Measurements from ENCODE around the gene SMPD2. TPM values are rescaled to one million over a fixed set of nuclear protein-coding genes. Genes with fewer than 3 reads are reported as not detected.

SMPD2 gene
- total and polyA plus RNA-seq, 9 of the 15 experiments (the other 6 are each of a cell fraction or from before 2014, with no cell fraction given), result 0.13 to 21.8 (median 18.3) TPM

DNA sequence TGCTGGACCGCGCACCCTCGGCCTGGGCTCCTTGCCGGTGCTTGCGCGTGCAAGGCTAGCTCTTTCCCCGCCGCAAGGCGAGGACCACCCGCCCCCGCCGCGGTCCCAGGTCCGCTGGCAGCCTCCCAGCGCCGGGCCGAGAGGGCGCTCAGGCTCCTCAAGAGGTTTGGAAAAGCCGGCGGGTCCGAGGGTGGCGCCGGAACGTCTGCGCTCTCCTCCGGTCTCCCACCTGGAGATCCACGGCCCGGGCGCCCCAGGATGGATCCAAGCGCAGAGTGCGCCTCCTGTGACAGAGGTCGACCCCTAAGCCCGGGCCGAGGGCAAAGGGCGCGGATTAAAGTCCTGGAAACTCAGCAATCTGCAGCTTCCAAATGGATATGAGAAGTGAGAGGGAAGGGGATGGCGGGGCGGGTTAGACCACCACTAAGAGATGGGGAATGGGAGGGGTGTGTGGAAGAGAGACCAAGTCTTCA, 15.6 kb downstream of the SMPD2 start (continued):
- peak in 1 of 2 experiments; percentile 33; a peak in 1 of 4 replicates for TF ChIP-seq RAD21 (CRISPR knock-in tag; conservative IDR thresholded peaks at IDR 0.05 in 1 of 2, IDR thresholded peaks at IDR 0.05 in 1 of 2)
- peak; percentile 18; the same call in 1 of the 2 replicates for TF ChIP-seq LCOR (CRISPR knock-in tag; IDR thresholded peaks at IDR 0.05)
- TF ChIP-seq, protein P1, sequence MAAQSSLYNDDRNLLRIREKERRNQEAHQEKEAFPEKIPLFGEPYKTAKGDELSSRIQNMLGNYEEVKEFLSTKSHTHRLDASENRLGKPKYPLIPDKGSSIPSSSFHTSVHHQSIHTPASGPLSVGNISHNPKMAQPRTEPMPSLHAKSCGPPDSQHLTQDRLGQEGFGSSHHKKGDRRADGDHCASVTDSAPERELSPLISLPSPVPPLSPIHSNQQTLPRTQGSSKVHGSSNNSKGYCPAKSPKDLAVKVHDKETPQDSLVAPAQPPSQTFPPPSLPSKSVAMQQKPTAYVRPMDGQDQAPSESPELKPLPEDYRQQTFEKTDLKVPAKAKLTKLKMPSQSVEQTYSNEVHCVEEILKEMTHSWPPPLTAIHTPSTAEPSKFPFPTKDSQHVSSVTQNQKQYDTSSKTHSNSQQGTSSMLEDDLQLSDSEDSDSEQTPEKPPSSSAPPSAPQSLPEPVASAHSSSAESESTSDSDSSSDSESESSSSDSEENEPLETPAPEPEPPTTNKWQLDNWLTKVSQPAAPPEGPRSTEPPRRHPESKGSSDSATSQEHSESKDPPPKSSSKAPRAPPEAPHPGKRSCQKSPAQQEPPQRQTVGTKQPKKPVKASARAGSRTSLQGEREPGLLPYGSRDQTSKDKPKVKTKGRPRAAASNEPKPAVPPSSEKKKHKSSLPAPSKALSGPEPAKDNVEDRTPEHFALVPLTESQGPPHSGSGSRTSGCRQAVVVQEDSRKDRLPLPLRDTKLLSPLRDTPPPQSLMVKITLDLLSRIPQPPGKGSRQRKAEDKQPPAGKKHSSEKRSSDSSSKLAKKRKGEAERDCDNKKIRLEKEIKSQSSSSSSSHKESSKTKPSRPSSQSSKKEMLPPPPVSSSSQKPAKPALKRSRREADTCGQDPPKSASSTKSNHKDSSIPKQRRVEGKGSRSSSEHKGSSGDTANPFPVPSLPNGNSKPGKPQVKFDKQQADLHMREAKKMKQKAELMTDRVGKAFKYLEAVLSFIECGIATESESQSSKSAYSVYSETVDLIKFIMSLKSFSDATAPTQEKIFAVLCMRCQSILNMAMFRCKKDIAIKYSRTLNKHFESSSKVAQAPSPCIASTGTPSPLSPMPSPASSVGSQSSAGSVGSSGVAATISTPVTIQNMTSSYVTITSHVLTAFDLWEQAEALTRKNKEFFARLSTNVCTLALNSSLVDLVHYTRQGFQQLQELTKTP (IDR thresholded peaks at IDR 0.05; ENCODE audit: low read depth in 1 of 2, partially characterized antibody in 2 of 2), result no peak
- TF ChIP-seq GATAD2A (IDR thresholded peaks at IDR 0.05), result peak; percentile 58; the same call in 1 of the 2 replicates
- TF ChIP-seq TARDBP (IDR thresholded peaks at IDR 0.05), result no peak
- peak; percentile 13 for TF ChIP-seq CXXC5 (CRISPR knock-in tag; IDR thresholded peaks at IDR 0.05)
- TF ChIP-seq ZBTB7A (IDR thresholded peaks at IDR 0.05; ENCODE audit: borderline replicate concordance, control insufficient read depth, low read depth, low read length), result 0 out of 2 replicates have a peak, but pooled peaks have one; percentile 62
- TF ChIP-seq, protein P2, sequence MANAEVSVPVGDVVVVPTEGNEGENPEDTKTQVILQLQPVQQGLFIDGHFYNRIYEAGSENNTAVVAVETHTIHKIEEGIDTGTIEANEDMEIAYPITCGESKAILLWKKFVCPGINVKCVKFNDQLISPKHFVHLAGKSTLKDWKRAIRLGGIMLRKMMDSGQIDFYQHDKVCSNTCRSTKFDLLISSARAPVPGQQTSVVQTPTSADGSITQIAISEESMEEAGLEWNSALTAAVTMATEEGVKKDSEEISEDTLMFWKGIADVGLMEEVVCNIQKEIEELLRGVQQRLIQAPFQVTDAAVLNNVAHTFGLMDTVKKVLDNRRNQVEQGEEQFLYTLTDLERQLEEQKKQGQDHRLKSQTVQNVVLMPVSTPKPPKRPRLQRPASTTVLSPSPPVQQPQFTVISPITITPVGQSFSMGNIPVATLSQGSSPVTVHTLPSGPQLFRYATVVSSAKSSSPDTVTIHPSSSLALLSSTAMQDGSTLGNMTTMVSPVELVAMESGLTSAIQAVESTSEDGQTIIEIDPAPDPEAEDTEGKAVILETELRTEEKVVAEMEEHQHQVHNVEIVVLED (CRISPR knock-in tag; IDR thresholded peaks at IDR 0.05), result no peak
- TF ChIP-seq NRF1 (conservative IDR thresholded peaks at IDR 0.05 in 1 of 2, IDR thresholded peaks at IDR 0.05 in 1 of 2), result 0 out of 4 replicates have a peak, but pooled peaks of 1 of the 2 experiments have one; percentile 16
- TF ChIP-seq GTF2E2 (tag; IDR thresholded peaks at IDR 0.05), result no peak
- TF ChIP-seq RB1 (IDR thresholded peaks at IDR 0.05; ENCODE audit: low read depth), result 0 out of 2 replicates have a peak, but pooled peaks have one; percentile 61
- TF ChIP-seq, protein P3, sequence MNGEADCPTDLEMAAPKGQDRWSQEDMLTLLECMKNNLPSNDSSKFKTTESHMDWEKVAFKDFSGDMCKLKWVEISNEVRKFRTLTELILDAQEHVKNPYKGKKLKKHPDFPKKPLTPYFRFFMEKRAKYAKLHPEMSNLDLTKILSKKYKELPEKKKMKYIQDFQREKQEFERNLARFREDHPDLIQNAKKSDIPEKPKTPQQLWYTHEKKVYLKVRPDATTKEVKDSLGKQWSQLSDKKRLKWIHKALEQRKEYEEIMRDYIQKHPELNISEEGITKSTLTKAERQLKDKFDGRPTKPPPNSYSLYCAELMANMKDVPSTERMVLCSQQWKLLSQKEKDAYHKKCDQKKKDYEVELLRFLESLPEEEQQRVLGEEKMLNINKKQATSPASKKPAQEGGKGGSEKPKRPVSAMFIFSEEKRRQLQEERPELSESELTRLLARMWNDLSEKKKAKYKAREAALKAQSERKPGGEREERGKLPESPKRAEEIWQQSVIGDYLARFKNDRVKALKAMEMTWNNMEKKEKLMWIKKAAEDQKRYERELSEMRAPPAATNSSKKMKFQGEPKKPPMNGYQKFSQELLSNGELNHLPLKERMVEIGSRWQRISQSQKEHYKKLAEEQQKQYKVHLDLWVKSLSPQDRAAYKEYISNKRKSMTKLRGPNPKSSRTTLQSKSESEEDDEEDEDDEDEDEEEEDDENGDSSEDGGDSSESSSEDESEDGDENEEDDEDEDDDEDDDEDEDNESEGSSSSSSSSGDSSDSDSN (IDR thresholded peaks at IDR 0.05; ENCODE audit: borderline replicate concordance in 1 of 2, low read depth in 2 of 2, low read length in 2 of 2), result 0 out of 4 replicates have a peak, but pooled peaks of 1 of the 2 experiments have one; percentile 13
- no peak for TF ChIP-seq MYNN (IDR thresholded peaks at IDR 0.05)
- TF ChIP-seq MYNN (CRISPR knock-in tag; IDR thresholded peaks at IDR 0.05), result no peak
- TF ChIP-seq BRD9 (IDR thresholded peaks at IDR 0.05; ENCODE audit: low read depth, partially characterized antibody), result no peak
- TF ChIP-seq MAZ (CRISPR knock-in tag; conservative IDR thresholded peaks at IDR 0.05 in 1 of 2, IDR thresholded peaks at IDR 0.05 in 1 of 2), result peak in 1 of 2 experiments; percentile 9; a peak in 2 of 4 replicates
- TF ChIP-seq, protein P4, sequence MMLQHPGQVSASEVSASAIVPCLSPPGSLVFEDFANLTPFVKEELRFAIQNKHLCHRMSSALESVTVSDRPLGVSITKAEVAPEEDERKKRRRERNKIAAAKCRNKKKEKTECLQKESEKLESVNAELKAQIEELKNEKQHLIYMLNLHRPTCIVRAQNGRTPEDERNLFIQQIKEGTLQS (IDR thresholded peaks at IDR 0.05), result no peak
- TF ChIP-seq, protein P4 (CRISPR knock-in tag; conservative IDR thresholded peaks at IDR 0.05), result no peak
